Measurements from ENCODE around the gene SHISA2. TPM values are rescaled to one million over a fixed set of nuclear protein-coding genes. Genes with fewer than 3 reads are reported as not detected.

Gene SHISA2
- polyA plus RNA-seq, 1 experiment: 0.02 TPM

DNA sequence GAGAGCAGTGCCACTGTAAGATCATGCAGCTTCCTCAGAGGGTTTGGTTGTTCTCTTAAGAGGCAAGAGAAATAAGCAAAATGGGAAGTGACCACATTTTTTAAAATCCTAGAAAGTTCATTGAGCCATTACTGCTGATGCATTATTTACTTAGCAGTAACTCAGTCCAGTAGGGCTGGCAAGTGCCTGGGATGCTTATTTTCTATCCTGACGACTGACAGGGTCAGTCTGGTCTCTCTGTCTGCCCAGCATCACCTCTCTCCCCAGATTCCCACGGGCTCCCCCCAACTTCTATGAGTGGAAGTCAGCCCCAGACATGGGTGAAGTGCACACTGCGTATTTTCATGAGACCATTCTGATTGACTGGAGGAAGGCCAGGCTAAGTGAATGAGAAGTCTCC, 10.4 kb downstream of the SHISA2 start:
- DNase-seq (ENCODE audit: low read depth, low spot score): no peak
- H3K27me3 ChIP-seq (ENCODE audit: control insufficient read depth, insufficient read depth, low read length): no peaks in the 10 kb centered on the region
- ChIA-PET POLR2A (no interaction called here), CTCF (no interaction called here)
- no peak overlapping the region for H3K27ac ChIP-seq (ENCODE audit: low read depth, low read length)
- TF ChIP-seq, protein P1, sequence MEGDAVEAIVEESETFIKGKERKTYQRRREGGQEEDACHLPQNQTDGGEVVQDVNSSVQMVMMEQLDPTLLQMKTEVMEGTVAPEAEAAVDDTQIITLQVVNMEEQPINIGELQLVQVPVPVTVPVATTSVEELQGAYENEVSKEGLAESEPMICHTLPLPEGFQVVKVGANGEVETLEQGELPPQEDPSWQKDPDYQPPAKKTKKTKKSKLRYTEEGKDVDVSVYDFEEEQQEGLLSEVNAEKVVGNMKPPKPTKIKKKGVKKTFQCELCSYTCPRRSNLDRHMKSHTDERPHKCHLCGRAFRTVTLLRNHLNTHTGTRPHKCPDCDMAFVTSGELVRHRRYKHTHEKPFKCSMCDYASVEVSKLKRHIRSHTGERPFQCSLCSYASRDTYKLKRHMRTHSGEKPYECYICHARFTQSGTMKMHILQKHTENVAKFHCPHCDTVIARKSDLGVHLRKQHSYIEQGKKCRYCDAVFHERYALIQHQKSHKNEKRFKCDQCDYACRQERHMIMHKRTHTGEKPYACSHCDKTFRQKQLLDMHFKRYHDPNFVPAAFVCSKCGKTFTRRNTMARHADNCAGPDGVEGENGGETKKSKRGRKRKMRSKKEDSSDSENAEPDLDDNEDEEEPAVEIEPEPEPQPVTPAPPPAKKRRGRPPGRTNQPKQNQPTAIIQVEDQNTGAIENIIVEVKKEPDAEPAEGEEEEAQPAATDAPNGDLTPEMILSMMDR (IDR thresholded peaks at IDR 0.05; ENCODE audit: low read depth, low read length): no peak
- H3K4me3 ChIP-seq (ENCODE audit: low read depth, low read length): no peak overlapping the region
- H3K9me3 ChIP-seq (ENCODE audit: control insufficient read depth, insufficient read depth, low read length): no peaks in the 10 kb centered on the region

- H3K27me3 ChIP-seq (ENCODE audit: control insufficient read depth, insufficient read depth, low read length): no peaks in the 10 kb centered on the region
- no peak overlapping the region for H3K27ac ChIP-seq (ENCODE audit: low read depth, low read length)
- H3K9me3 ChIP-seq (ENCODE audit: control insufficient read depth, insufficient read depth, low read length): no peaks in the 10 kb centered on the region
- POLR2A ChIA-PET: no interaction called here
- no peak overlapping the region for H3K4me3 ChIP-seq (ENCODE audit: low read depth, low read length)
- DNase-seq (ENCODE audit: low read depth, low spot score): no peak
- CTCF ChIA-PET: no interaction called here
- TF ChIP-seq, protein P1 (IDR thresholded peaks at IDR 0.05; ENCODE audit: low read depth, low read length): no peak
Measured at GRCh38 chr13:26038931-26039475, 12.8 kb downstream of the SHISA2 start.

DNA sequence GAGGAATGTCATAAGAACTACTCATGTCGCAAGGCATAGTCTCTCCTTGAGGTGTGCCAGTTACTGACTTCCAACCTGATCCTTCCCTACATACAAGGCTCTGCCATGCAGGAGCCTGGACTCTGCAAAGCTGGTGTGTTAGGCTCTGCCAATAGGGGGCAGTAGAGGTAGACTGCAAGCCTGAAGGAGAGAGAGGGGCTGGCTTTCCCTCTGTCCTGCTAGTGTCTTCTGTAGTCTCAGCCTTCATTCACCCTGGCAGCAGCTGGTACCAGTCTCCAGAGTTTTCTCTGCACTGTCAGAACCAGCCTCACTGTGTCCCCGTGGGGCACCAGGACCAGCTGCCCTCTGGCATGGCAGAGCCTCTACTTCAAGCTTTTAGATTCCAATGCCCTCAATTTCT, 14.5 kb downstream of the SHISA2 start:
- no peak for DNase-seq (ENCODE audit: low read depth, low spot score)
- H3K27ac ChIP-seq (ENCODE audit: low read depth, low read length): no peak overlapping the region
- POLR2A ChIA-PET: no interaction called here
- no peak overlapping the region for H3K4me3 ChIP-seq (ENCODE audit: low read depth, low read length)
- TF ChIP-seq, protein P1 (IDR thresholded peaks at IDR 0.05; ENCODE audit: low read depth, low read length): peak; percentile 41
- H3K9me3 ChIP-seq (ENCODE audit: control insufficient read depth, insufficient read depth, low read length): no peaks in the 10 kb centered on the region
- H3K27me3 ChIP-seq (ENCODE audit: control insufficient read depth, insufficient read depth, low read length): no peaks in the 10 kb centered on the region
- CTCF ChIA-PET: no interaction called here

- Histone ChIP-seq H3K27me3 (ENCODE audit: control insufficient read depth, insufficient read depth, low read length) (no peaks in the 10 kb centered on the region), H3K9me3 (ENCODE audit: control insufficient read depth, insufficient read depth, low read length) (no peaks in the 10 kb centered on the region), H3K4me3 (ENCODE audit: low read depth, low read length) (no peak overlapping the region), H3K27ac (ENCODE audit: low read depth, low read length) (no peak overlapping the region)
- ChIA-PET CTCF (no interaction called here), POLR2A (no interaction called here)
- no peak for DNase-seq (ENCODE audit: low read depth, low spot score)
- TF ChIP-seq, protein P1 (IDR thresholded peaks at IDR 0.05; ENCODE audit: low read depth, low read length): no peak
Measured at GRCh38 chr13:26036383-26036782, 15.4 kb downstream of the SHISA2 start.

- CTCF ChIA-PET: no interaction called here
- Histone ChIP-seq H3K4me3 (ENCODE audit: low read depth, low read length) (no peak overlapping the region), H3K27ac (ENCODE audit: low read depth, low read length) (no peak overlapping the region), H3K9me3 (ENCODE audit: control insufficient read depth, insufficient read depth, low read length) (no peaks in the 10 kb centered on the region), H3K27me3 (ENCODE audit: control insufficient read depth, insufficient read depth, low read length) (no peaks in the 10 kb centered on the region)
- POLR2A ChIA-PET: no interaction called here
- DNase-seq (ENCODE audit: low read depth, low spot score): no peak
- TF ChIP-seq, protein P1 (IDR thresholded peaks at IDR 0.05; ENCODE audit: low read depth, low read length): no peak
Measured at GRCh38 chr13:26034018-26034417, 17.8 kb downstream of the SHISA2 start.
